ENCODE measurements around the gene PACRG. TPM values are rescaled to one million over a fixed set of nuclear protein-coding genes. Genes with fewer than 3 reads are reported as not detected.

Gene PACRG
- total RNA-seq, 1 experiment from 2014 or later, result 0.26 TPM

GRCh38 chr6:163048345-163048744 lies 320.6 kb downstream of the PACRG start:
- no CpG with 5 or more reads among the region's 5 CpGs for WGBS (ENCODE audit: extremely low coverage, insufficient read length, low lambda C conversion rate)
- no peaks in the 10 kb centered on the region for H4K20me1 ChIP-seq (ENCODE audit: control insufficient read depth, insufficient read depth, insufficient read length)
- H3K9ac ChIP-seq (ENCODE audit: extremely low read depth, insufficient read length, low read length), result no peak overlapping the region

More at GRCh38 chr6:163048345-163048744, 320.6 kb downstream of the PACRG start:
- Histone ChIP-seq H2BK12ac (ENCODE audit: insufficient read length, low read depth, low read length) (no peak overlapping the region), H2BK5ac (ENCODE audit: insufficient read length, low read length) (no peak overlapping the region), H3K79me2 (ENCODE audit: insufficient read depth, low read length) (no peaks in the 10 kb centered on the region), H3K56ac (ENCODE audit: insufficient read length, low read depth, low read length) (no peak overlapping the region), H3K27ac (ENCODE audit: insufficient read length, low read depth, low read length) (no peak overlapping the region), H3K23ac (ENCODE audit: insufficient read length, low read depth, low read length) (no peak overlapping the region), H4K8ac (replicated peaks; ENCODE audit: insufficient read length, low read depth, low read length) (no peak overlapping the region), H3K4ac (ENCODE audit: low read depth, low read length) (no peak overlapping the region), H3K18ac (ENCODE audit: insufficient read length, low read depth, low read length) (no peak overlapping the region), H3K4me1 (ENCODE audit: insufficient read depth, low read length) (no peaks in the 10 kb centered on the region), H2AFZ (ENCODE audit: low read length) (no peak overlapping the region), H2BK20ac (ENCODE audit: low read depth, low read length, poor library complexity, severe bottlenecking) (no peak overlapping the region), H3K14ac (ENCODE audit: insufficient read depth, low read length) (no peak overlapping the region), H2BK120ac (ENCODE audit: low read depth, low read length, poor library complexity, severe bottlenecking) (no peak overlapping the region), H3K27me3 (ENCODE audit: insufficient read depth, low read length) (no peaks in the 10 kb centered on the region), H2BK15ac (ENCODE audit: low read depth, low read length) (no peak overlapping the region), H3T11ph (ENCODE audit: low read length) (no peak overlapping the region), H3K23me2 (ENCODE audit: insufficient read length, low read depth, low read length, poor library complexity, severe bottlenecking) (no peaks in the 10 kb centered on the region), H3K79me1 (ENCODE audit: insufficient read depth, low read depth, low read length, poor library complexity, severe bottlenecking) (no peaks in the 10 kb centered on the region), H2AK5ac (ENCODE audit: insufficient read length, low read length) (no peak overlapping the region), H4K91ac (ENCODE audit: insufficient read length, low read depth, low read length) (no peak overlapping the region), H3K4me2 (ENCODE audit: insufficient read depth, insufficient read length, low read length) (no peak overlapping the region), H4K5ac (ENCODE audit: insufficient read length, low read depth, low read length) (no peak overlapping the region), H3K9me3 (ENCODE audit: control insufficient read depth, low read depth, low read length) (no peaks in the 10 kb centered on the region)
- no peak overlapping the region for H3K4me3 Mint-ChIP-seq
- DNase-seq, result no peak
- no peaks in the 10 kb centered on the region; a peak in 1 of 7 replicates for H3K36me3 Mint-ChIP-seq (ENCODE audit: insufficient read depth in 1 of 3, low read depth in 3 of 3)
- peaks cover 0 to 2% of the 10 kb centered on the region in 2 experiments; a peak in 1 of 5 replicates for H3K9me3 Mint-ChIP-seq
- no peaks in the 10 kb centered on the region for H3K4me1 Mint-ChIP-seq
- no peaks in the 10 kb centered on the region for H3K27me3 Mint-ChIP-seq (ENCODE audit: low read depth)
- H3K27ac Mint-ChIP-seq, result no peak overlapping the region
- TF ChIP-seq, protein P1, sequence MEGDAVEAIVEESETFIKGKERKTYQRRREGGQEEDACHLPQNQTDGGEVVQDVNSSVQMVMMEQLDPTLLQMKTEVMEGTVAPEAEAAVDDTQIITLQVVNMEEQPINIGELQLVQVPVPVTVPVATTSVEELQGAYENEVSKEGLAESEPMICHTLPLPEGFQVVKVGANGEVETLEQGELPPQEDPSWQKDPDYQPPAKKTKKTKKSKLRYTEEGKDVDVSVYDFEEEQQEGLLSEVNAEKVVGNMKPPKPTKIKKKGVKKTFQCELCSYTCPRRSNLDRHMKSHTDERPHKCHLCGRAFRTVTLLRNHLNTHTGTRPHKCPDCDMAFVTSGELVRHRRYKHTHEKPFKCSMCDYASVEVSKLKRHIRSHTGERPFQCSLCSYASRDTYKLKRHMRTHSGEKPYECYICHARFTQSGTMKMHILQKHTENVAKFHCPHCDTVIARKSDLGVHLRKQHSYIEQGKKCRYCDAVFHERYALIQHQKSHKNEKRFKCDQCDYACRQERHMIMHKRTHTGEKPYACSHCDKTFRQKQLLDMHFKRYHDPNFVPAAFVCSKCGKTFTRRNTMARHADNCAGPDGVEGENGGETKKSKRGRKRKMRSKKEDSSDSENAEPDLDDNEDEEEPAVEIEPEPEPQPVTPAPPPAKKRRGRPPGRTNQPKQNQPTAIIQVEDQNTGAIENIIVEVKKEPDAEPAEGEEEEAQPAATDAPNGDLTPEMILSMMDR (conservative IDR thresholded peaks at IDR 0.05), result no peak
